Glutamatergic neuron (in vitro differentiated cells): ENCODE data around the gene UBR3. TPM values are rescaled to one million over a fixed set of nuclear protein-coding genes. Genes with fewer than 3 reads are reported as not detected.
A peak's percentile ranks its signal among the peaks of the same experiment; 100 is the strongest.

Experiments
- DNase-seq: peaks from one replicate; pipeline ENCODE4 v3.0.0; 2022
- H3K27ac Mint-ChIP-seq: one replicate; pipeline ENCODE4 v1.8.0; 2020; ENCODE audit warnings: mild to moderate bottlenecking, mixed read lengths, inconsistent platforms; ENCODE audit not compliant: unreplicated experiment
- H3K27me3 Mint-ChIP-seq: one replicate; pipeline ENCODE4 v1.8.0; 2020; ENCODE audit warnings: mild to moderate bottlenecking, moderate library complexity, mixed read lengths, inconsistent platforms; ENCODE audit not compliant: unreplicated experiment
- H3K36me3 Mint-ChIP-seq: one replicate; pipeline ENCODE4 v1.8.0; 2020; ENCODE audit warnings: mild to moderate bottlenecking, mixed read lengths, inconsistent platforms; ENCODE audit not compliant: unreplicated experiment
- H3K4me1 Mint-ChIP-seq: one replicate; pipeline ENCODE4 v1.8.0; 2020; ENCODE audit warnings: mild to moderate bottlenecking, low read depth, mixed read lengths, inconsistent platforms; ENCODE audit not compliant: unreplicated experiment
- H3K4me3 Mint-ChIP-seq: one replicate; pipeline ENCODE4 v1.8.0; 2020; ENCODE audit warnings: mild to moderate bottlenecking, mixed read lengths, inconsistent platforms; ENCODE audit not compliant: unreplicated experiment
- H3K9me3 Mint-ChIP-seq: one replicate; pipeline ENCODE4 v1.8.0; 2020; ENCODE audit warnings: mild to moderate bottlenecking, moderate library complexity, mixed read lengths, inconsistent platforms; ENCODE audit not compliant: unreplicated experiment
- CTCF ChIP-seq: fragments of 200-600 bp; sonication (generic); IDR thresholded peaks from one replicate; pipeline ENCODE4 v1.5.0; 2021; ENCODE audit not compliant: partially characterized antibody, unreplicated experiment
- total RNA-seq: library from RNA; stranded (reverse); fragmentation: NEBNext Ultra II Directional; extraction: Animal tissue kit (Norgen Biotek cat#: 25700); gene quantifications from one replicate; pipeline ENCODE4 v1.2.1, GENCODE V29; 2021; ENCODE audit not compliant: unreplicated experiment

UBR3 gene
- total RNA-seq, 1 donor from 2014 or later, result 59.8 TPM

GRCh38 chr2:169823996-169824372 is 3.3 kb upstream of the UBR3 start:
- peaks cover 11% of the 10 kb centered on the region for H3K9me3 Mint-ChIP-seq
- peaks cover 9% of the 10 kb centered on the region for H3K27me3 Mint-ChIP-seq
- peak overlapping the region; percentile 91 for H3K4me3 Mint-ChIP-seq
- no peaks in the 10 kb centered on the region for H3K36me3 Mint-ChIP-seq
- no peak for DNase-seq
- peak overlapping the region; percentile 19 for H3K27ac Mint-ChIP-seq
- peaks cover 13% of the 10 kb centered on the region for H3K4me1 Mint-ChIP-seq
- TF ChIP-seq CTCF, result no peak

- peak; percentile 91 for TF ChIP-seq CTCF
- peaks cover 11% of the 10 kb centered on the region for H3K9me3 Mint-ChIP-seq
- peaks cover 13% of the 10 kb centered on the region for H3K4me1 Mint-ChIP-seq
- DNase-seq, result peak; percentile 90
- H3K36me3 Mint-ChIP-seq, result no peaks in the 10 kb centered on the region
- peaks cover 9% of the 10 kb centered on the region for H3K27me3 Mint-ChIP-seq
- peak within 1 kb of the TSS; percentile 91 for H3K4me3 Mint-ChIP-seq
- peak within 1 kb of the TSS; percentile 19 for H3K27ac Mint-ChIP-seq
Measured at GRCh38 chr2:169824373-169825333, 2.6 kb upstream of the UBR3 start, which contains the start of gene METTL5. METTL5 (minus strand) TSS chr2:169824905; CDS start chr2:169824597, 308 bp downstream.

DNA sequence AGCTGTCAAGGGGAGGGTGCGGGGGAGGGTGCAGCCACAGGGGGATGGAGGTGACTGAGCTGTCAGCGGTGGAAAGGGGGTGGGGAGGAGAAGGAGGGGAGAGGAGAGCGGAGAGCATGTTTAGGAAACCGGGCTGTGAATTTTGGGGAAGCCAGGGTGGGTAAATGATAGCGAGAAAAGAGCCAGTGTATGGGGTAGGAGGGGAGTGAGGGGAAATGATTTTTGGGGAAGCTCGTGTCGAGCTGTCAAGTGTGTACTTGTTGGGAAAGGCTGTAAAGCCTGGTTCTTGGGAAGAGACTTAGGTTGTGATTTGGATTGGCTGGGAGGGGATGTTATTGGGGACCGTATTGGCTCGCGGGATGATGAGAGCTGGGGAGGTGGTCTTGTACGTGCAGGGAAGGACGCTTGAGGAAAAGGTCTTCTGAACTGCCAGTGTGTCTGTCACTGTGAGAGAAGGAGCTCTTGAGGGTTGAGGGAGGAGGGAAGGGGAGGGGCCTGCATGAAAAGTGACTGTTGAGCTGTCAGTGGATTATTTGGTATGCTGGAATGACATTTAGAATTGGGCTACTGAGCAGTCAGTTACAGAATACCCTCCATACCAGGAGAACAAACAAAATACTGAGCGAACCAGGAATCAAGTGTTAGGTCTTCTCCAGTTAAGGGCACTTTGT is 1.0 kb downstream of the UBR3 start:
- Mint-ChIP-seq H3K27ac (peak overlapping the region; percentile 96), H3K9me3 (peaks cover 11% of the 10 kb centered on the region), H3K4me1 (peaks cover 13% of the 10 kb centered on the region), H3K36me3 (no peaks in the 10 kb centered on the region), H3K27me3 (peaks cover 9% of the 10 kb centered on the region), H3K4me3 (peak overlapping the region; percentile 99)
- DNase-seq, result peak; percentile 31
- TF ChIP-seq CTCF, result no peak

GRCh38 chr2:169834401-169834800 is 7.1 kb downstream of the UBR3 start:
- no peak for DNase-seq
- H3K4me3 Mint-ChIP-seq, result no peak overlapping the region
- H3K27me3 Mint-ChIP-seq, result peaks cover 2% of the 10 kb centered on the region
- H3K4me1 Mint-ChIP-seq, result peaks cover 7% of the 10 kb centered on the region
- no peak for TF ChIP-seq CTCF
- H3K9me3 Mint-ChIP-seq, result peaks cover 2% of the 10 kb centered on the region
- no peaks in the 10 kb centered on the region for H3K36me3 Mint-ChIP-seq
- H3K27ac Mint-ChIP-seq, result no peak overlapping the region
